Activated T-helper 2 cell treated with anti-CD3 and anti-CD28 coated beads, Interferon-gamma antibody, Interleukin-2, Interleukin-4, amounts not matched to agents 10 μg/mL and 5 μg/mL and 100 μg/mL, durations not matched to agents 14 hours and 24 hours and 36 hours (primary cell): ENCODE measurements around the gene ATP6AP1. TPM values are rescaled to one million over a fixed set of nuclear protein-coding genes. Genes with fewer than 3 reads are reported as not detected.
"Not testable (repeated sequence)": the region's sequence is repeated elsewhere in the genome, so short reads cannot be mapped to it uniquely, and the experiment has no call there.

Source experiments
- DNase-seq: peaks from one replicate; pipeline ENCODE4 v3.0.0; 2021; ENCODE audit warnings: low spot score
- H3K27ac Mint-ChIP-seq: one replicate; pipeline ENCODE4 v1.8.0; 2021; ENCODE audit warnings: mixed read lengths
- H3K27me3 Mint-ChIP-seq: one replicate; pipeline ENCODE4 v1.8.0; 2021; ENCODE audit warnings: low read depth, mixed read lengths
- H3K36me3 Mint-ChIP-seq: one replicate; pipeline ENCODE4 v1.8.0; 2021; ENCODE audit warnings: low read depth, mixed read lengths
- H3K4me1 Mint-ChIP-seq: one replicate; pipeline ENCODE4 v1.8.0; 2021; ENCODE audit warnings: low read depth, mixed read lengths
- H3K4me3 Mint-ChIP-seq: one replicate; pipeline ENCODE4 v1.8.0; 2021; ENCODE audit warnings: low read depth, mild to moderate bottlenecking, moderate library complexity, mixed read lengths
- H3K9me3 Mint-ChIP-seq: one replicate; pipeline ENCODE4 v1.8.0; 2021; ENCODE audit warnings: mixed read lengths
- intact Hi-C: fragments of 100-400 bp; cut with micrococcal nuclease; formaldehyde crosslinking; loops from one replicate; pipeline ENCODE4 v1.15.1; 2023
- total RNA-seq: library from RNA; stranded (reverse); gene quantifications from 2 replicates; pipeline ENCODE4 v1.2.3, GENCODE V29; 2022

The ATP6AP1 gene
- total RNA-seq, 1 donor from 2014 or later = 48.9 TPM

DNA sequence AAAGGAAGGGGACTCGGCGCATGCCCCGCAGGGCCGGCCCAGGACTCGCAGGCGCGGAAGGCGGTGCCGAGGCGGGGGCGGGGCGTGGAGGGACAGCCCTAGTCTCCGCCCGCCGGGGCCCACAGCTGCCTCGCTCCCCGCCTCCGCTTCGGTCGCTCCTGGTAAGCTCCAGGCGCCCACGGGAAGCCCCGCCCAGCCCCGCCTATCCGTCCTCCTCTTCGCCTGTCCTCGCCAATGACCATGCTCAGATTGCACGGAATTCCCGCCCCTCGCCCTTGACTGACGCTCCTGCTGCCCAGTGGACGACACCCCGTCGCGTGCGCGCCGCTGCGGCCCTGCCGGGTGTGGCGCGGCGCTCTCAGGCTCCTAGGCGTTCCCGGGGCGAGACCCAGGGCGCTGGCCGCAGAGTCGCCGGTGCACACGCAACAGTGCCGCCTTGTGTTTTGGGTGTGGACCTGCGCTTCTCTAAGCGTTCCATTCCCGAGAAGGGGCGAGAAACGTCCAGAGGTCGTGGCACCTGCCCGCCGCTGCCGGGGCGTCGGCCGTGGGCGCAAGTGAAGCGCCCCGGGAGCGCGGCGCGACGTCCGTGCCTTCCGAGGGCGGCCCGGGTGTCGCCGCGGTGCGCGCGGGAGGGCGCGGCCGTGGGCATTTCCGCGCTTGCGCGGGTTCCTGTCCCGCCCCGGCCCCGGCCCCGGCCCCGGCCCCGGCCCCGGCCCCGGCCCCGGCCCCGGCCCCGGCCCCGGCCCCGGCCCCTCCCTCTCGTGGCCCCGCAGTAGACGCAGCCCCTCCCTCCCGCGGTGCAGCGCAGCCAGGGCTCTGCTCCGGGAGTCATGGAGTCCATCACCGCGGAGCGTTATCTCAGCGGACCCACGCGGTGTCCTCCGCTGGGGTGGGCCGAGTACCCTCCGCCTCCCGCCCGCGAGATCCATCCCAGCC is 38.4 kb upstream of the ATP6AP1 start:
- intact Hi-C loops = not testable (repeated sequence)

DNA sequence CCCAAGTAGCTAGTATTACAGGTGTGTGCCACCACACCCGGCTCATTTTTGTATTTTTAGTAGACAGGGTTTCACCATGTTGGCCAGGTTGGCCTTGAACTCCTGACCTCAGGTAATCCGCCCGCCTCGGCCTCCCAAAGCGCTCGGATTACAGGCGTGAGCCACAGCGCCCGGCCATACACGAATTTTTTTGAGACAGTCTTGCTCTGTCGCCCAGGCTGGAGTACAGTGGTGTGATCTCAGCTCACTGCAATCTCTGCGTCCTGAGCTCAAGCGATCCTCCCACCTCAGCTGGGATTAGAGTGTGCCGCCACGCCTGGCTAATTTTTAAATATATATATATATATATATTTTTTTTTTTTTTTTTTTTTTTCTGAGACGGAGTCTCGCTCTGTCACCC is 32.1 kb upstream of the ATP6AP1 start:
- DNase-seq, H3K4me1 Mint-ChIP-seq, H3K9me3 Mint-ChIP-seq, H3K27ac Mint-ChIP-seq, H3K27me3 Mint-ChIP-seq: not testable (repeated sequence)
- intact Hi-C loops = loop anchor here (5.0 kb wide), 1 partner anchor 41 kb away; the partner anchor contains the start of gene GDI1
- Mint-ChIP-seq H3K36me3 (peaks cover 35% of the 10 kb centered on the region), H3K4me3 (peak overlapping the region; percentile 100)

More for the DNA sequence above, 38.4 kb upstream of the ATP6AP1 start:
- not testable (repeated sequence) for H3K9me3 Mint-ChIP-seq, H3K27me3 Mint-ChIP-seq, H3K27ac Mint-ChIP-seq, DNase-seq, H3K4me3 Mint-ChIP-seq, H3K36me3 Mint-ChIP-seq, H3K4me1 Mint-ChIP-seq

DNA sequence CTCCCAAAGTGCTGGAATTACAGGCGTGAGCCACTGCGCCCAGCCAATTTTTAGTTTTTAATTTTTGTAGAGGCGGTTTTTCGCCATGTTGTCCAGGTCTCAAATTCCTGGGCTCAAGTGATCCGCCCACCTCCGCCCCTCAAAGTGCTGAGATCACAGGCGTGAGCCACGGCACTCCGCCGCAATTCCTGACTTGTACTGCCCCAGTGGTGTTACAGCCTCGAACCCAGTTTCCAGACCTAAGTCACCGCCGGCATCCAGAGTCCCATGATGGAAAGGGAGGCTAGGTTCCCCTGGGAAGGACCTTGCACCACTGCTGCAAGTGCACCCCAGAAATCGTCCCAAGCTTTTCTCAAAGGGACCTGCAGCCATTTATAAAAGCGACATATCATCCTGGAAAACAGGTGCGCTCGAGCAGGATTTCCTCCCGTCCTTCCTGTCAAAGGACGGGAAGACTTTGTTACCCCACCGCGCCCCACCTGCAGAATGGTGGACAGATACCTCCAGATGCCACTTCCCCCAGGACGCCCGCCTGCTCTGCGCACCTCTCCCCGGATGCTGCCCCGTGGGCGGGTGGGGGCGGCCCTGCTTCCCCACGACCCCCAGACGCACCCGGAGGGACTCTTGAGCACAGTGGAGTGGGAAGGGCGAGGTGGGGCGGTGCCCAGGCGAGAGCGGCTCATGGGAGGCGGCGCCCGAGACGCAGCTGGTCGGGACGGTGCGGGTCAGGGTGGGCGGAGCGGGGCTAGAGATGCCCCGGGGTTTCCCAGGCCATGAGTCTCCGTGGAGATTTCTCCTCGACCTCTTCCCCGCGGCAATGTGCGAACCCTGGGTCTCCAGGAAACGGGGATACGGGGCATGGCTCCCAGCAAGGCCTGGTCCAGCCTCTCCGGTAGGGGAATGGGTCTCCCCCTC is 31.2 kb upstream of the ATP6AP1 start:
- Mint-ChIP-seq H3K27me3 (no peaks in the 10 kb centered on the region), H3K9me3 (no peaks in the 10 kb centered on the region), H3K4me1 (peaks cover 5% of the 10 kb centered on the region), H3K27ac (peak overlapping the region; percentile 100), H3K4me3 (peak overlapping the region; percentile 100), H3K36me3 (peaks cover 36% of the 10 kb centered on the region)
- intact Hi-C loops = loop anchor here (5.0 kb wide), 1 partner anchor 40 kb away; the partner anchor contains the start of gene GDI1
- peak; percentile 53 for DNase-seq

DNA sequence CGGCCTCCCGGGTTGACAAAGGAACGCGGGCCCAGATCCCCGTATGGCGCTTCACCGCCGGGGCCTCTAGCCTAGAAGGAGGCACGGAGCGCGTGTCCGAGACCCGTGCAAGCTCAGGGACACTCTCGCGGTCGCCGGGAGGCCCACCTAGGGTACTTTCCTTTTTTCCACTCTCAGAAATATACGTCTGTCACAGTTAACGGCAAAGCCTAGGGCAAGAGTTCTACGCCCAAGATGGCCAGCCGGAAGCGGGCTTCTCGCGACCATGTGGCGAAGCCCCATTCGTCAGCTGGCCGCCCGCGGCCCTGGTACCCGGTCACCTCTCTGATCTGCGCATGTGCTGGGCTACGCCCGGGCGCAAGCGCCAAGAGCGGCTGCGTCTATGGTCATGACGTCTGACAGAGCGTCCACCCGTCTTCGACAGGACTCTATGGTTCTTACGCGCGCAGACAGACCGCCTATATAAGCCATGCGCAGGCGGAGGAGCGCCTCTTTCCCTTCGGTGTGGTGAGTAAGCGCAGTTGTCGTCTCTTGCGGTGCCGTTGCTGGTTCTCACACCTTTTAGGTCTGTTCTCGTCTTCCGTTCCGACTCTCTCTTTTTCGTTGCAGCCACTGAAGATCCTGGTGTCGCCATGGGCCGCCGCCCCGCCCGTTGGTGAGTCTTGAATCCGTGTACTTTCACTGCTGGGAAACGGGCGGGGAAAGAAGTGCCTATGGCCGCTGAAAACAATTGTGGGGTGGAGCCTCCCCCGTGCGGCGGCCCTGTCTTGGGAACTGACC is 30.4 kb upstream of the ATP6AP1 start, which contains the start of gene RPL10:
RPL10 (plus strand) TSS at position 490 of the 780 bp plus-strand sequence; CDS start at position 633, 143 bp downstream.
- Mint-ChIP-seq H3K36me3 (peaks cover 36% of the 10 kb centered on the region), H3K4me3 (peak within 1 kb of the TSS; percentile 100), H3K9me3 (no peaks in the 10 kb centered on the region), H3K27ac (peak within 1 kb of the TSS; percentile 100), H3K4me1 (peaks cover 5% of the 10 kb centered on the region), H3K27me3 (no peaks in the 10 kb centered on the region)
- DNase-seq = peak; percentile 93
- intact Hi-C loops = loop anchor here (5.0 kb wide), 1 partner anchor 39 kb away; the partner anchor contains the start of gene GDI1

DNA sequence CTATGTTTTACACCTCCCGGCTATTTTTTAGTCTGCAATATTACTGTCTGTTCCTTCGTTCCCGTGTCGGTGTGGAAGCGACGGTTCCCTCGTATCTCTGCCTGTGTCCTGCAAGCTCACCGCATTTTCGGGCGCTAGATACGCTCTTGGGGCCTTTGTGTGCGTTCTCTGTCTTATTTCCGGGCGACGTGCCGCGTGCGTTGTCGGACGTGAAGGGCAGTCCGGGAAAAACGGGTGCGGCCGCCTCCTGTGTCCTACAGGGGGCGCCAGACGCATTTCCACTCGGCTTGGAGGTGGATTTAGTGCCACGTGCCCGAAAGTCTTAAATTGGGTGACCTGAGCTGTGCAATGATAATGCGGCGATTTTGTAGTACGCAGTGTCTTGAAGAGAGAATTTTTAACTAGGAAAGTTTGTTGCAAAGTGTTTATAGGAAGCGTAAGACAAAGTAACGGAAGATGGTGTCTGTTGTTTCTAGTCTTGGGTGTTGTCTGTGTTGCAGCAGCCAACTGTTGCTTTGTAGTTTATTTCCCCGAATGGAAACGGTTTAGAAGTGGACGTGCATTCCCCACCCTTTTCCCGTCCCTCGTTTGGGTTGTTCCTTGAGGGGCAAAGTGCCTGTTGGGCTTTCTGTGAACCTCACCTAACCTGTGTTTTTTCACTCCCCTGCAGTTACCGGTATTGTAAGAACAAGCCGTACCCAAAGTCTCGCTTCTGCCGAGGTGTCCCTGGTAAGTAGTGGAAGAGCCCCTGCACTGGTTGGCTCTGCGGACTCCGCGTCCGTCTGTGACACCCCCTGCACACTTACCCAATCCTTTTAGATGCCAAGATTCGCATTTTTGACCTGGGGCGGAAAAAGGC is 29.6 kb upstream of the ATP6AP1 start:
- intact Hi-C loops = loop anchor here (5.0 kb wide), 1 partner anchor 38 kb away; the partner anchor contains the start of gene GDI1
- peaks cover 36% of the 10 kb centered on the region for H3K36me3 Mint-ChIP-seq
- peak overlapping the region; percentile 100 for H3K4me3 Mint-ChIP-seq
- peak; percentile 78 for DNase-seq
- no peaks in the 10 kb centered on the region for H3K27me3 Mint-ChIP-seq
- H3K4me1 Mint-ChIP-seq = peaks cover 5% of the 10 kb centered on the region
- peak overlapping the region; percentile 100 for H3K27ac Mint-ChIP-seq
- H3K9me3 Mint-ChIP-seq = no peaks in the 10 kb centered on the region

DNA sequence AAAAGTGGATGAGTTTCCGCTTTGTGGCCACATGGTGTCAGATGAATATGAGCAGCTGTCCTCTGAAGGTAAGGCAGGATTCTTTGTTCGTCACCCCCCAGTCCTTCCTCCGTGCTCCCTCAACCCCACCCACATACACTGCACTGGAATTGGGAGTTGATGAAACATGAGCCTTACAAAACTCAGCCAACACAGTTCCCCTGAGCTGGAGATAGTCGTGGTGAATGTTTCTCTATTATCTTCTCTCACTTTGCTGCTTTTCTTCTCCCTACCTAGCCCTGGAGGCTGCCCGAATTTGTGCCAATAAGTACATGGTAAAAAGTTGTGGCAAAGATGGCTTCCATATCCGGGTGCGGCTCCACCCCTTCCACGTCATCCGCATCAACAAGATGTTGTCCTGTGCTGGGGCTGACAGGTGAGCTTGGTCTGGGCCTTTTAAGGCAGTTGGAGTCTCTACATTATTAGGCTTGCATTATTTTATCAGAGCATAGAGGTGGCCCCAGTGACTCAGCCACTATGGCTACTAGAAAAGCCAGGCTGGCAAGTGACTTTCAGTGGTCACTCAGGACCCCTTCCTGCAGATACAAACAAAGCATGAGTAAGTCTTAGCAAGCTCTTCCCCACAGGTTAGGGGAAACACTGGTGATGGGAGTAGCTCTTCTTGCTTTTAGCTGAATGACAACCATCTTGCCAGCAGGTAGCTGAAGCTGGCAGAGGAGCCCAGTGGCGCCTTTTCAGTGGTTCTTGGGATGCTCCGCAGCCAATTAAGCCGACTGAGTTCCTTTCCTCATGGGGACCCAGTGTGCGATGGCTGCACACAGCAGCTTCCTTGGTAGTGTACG is 28.7 kb upstream of the ATP6AP1 start:
- intact Hi-C loops = loop anchor here (5.0 kb wide), 1 partner anchor 38 kb away; the partner anchor contains the start of gene GDI1
- H3K36me3 Mint-ChIP-seq = peaks cover 36% of the 10 kb centered on the region
- H3K4me3 Mint-ChIP-seq = peak overlapping the region; percentile 100
- H3K9me3 Mint-ChIP-seq = no peaks in the 10 kb centered on the region
- peak overlapping the region; percentile 100 for H3K27ac Mint-ChIP-seq
- no peaks in the 10 kb centered on the region for H3K27me3 Mint-ChIP-seq
- DNase-seq = no peak
- H3K4me1 Mint-ChIP-seq = peaks cover 5% of the 10 kb centered on the region

DNA sequence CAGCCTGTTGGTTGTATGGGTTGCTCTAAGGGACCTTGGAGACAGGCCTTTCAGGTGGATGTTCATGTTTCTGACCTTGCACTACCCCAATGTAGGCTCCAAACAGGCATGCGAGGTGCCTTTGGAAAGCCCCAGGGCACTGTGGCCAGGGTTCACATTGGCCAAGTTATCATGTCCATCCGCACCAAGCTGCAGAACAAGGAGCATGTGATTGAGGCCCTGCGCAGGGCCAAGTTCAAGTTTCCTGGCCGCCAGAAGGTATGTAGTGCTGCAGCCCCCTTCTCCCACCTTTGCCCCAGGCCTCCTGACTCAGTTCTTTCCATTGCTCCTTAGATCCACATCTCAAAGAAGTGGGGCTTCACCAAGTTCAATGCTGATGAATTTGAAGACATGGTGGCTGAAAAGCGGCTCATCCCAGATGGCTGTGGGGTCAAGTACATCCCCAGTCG is 28.1 kb upstream of the ATP6AP1 start:
- H3K9me3 Mint-ChIP-seq, intact Hi-C loops, DNase-seq, H3K4me1 Mint-ChIP-seq, H3K27me3 Mint-ChIP-seq: not testable (repeated sequence)
- H3K27ac Mint-ChIP-seq = peak overlapping the region; percentile 100
- H3K4me3 Mint-ChIP-seq = peak overlapping the region; percentile 100
- peaks cover 36% of the 10 kb centered on the region for H3K36me3 Mint-ChIP-seq

DNA sequence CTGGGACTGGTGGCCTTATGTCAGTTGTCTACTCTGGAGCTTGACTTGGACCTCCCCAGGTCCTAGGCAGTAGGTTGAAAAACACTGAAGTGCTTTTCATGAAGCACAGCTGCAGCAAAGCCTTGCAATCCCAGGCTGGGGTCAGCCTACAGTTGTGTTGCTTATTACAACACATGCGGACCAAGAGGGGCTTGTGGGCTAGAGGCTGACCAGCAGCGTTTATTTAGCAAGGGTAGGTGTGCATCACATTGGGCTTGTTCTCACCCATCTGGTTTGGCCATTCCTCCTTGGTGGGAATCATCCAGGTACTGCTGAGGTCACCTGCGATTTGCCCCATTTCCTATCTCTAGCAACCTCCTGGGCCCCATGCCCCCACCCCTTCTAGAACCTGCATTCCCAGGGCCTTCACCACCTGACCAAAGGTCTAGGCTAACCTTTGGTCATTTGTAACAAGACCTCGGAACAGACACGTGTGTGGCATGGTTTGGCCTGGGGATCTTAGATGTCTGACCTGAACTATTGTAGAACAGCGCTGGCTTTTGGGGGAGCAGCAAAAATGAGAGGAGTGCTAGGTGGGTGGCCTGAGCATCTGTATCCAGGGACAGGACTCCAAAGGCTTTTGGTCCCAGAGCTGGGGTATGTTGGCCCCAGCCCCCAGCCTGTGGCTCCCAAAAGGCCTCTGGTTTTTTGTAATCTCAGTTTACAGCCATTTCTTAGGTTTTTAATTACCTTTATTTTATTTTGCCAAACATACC is 27.3 kb upstream of the ATP6AP1 start:
- DNase-seq = no peak
- peak overlapping the region; percentile 100 for H3K4me3 Mint-ChIP-seq
- no peaks in the 10 kb centered on the region for H3K9me3 Mint-ChIP-seq
- H3K36me3 Mint-ChIP-seq = peaks cover 36% of the 10 kb centered on the region
- peaks cover 5% of the 10 kb centered on the region for H3K4me1 Mint-ChIP-seq
- intact Hi-C loops = no loop called here
- H3K27ac Mint-ChIP-seq = peak overlapping the region; percentile 100
- no peaks in the 10 kb centered on the region for H3K27me3 Mint-ChIP-seq

DNA sequence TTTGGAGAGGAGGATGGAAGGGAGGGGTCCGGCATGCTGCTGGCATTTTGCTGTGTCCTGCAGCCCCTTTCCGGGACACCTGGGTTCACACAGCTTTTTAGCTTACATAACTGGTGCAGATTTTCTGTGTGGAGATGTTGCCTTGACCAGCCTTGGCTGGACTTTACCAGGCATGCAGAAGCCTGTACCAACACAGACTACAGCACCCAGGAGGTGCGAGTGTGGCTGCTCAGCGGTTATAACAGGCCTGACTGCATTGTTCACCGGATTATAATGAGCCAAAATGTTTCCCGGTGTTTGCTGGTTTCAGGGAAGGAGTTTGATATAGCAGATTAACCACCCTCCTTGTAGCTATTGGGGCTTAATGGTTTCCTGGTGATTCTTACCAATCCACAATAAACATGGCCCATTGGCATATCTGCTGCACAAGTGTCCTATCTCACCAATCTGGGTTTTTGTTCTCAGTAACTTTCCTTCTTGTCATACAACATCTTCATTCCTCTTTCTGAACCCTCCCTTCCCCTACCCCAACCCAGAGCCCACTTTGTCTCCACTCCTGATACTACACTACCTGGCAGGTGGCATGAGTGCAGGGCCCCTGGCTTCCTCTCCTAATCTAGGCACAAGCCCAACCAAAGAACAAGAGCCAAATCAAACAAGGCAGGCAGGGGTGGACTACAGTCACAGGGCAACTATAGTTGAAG is 26.4 kb upstream of the ATP6AP1 start:
- Mint-ChIP-seq H3K36me3 (peaks cover 36% of the 10 kb centered on the region), H3K27ac (peak overlapping the region; percentile 31), H3K4me3 (no peak overlapping the region), H3K27me3 (no peaks in the 10 kb centered on the region), H3K4me1 (peaks cover 4% of the 10 kb centered on the region), H3K9me3 (no peaks in the 10 kb centered on the region)
- no peak for DNase-seq
- intact Hi-C loops = no loop called here
